Activated CD8-positive, alpha-beta T cell treated with anti-CD3 and anti-CD28 coated beads for 36 hours (primary cell): ENCODE measurements around the gene GINM1. TPM values are rescaled to one million over a fixed set of nuclear protein-coding genes. Genes with fewer than 3 reads are reported as not detected.

Experiments
- ATAC-seq: fragments of 200-7000 bp; cut with Tn5 transposase; one replicate; pipeline ENCODE4 v1.10.0; 2021; ENCODE audit warnings: mild to moderate bottlenecking, moderate library complexity
- CTCF ChIA-PET: fragments of 350-600 bp; sonication (Branson Sonifier 250); formaldehyde crosslinking; loops from one replicate; lab custom pipeline; 2021; ENCODE audit warnings: antibody characterized with exemption; lab: Charles Lee
- POLR2A ChIA-PET: fragments of 350-600 bp; sonication (Branson Sonifier 250); formaldehyde crosslinking; loops from one replicate; lab custom pipeline; 2021; ENCODE audit warnings: antibody characterized with exemption; lab: Charles Lee
- DNase-seq: peaks from one replicate; pipeline ENCODE4 v3.0.0-alpha.2; 2020
- H3K27ac Mint-ChIP-seq: one replicate; pipeline ENCODE4 v1.8.0; 2021; ENCODE audit warnings: mild to moderate bottlenecking, mixed read lengths
- H3K27me3 Mint-ChIP-seq: one replicate; pipeline ENCODE4 v1.8.0; 2021; ENCODE audit warnings: mixed read lengths
- H3K36me3 Mint-ChIP-seq: one replicate; pipeline ENCODE4 v1.8.0; 2021; ENCODE audit warnings: low read depth, mixed read lengths
- H3K4me1 Mint-ChIP-seq: one replicate; pipeline ENCODE4 v1.8.0; 2021; ENCODE audit warnings: low read depth, mixed read lengths
- H3K4me3 Mint-ChIP-seq: one replicate; pipeline ENCODE4 v1.8.0; 2021; ENCODE audit warnings: mild to moderate bottlenecking, moderate library complexity, mixed read lengths
- H3K9me3 Mint-ChIP-seq: one replicate; pipeline ENCODE4 v1.8.0; 2021; ENCODE audit warnings: mixed read lengths
- CTCF ChIP-seq: fragments of 200-600 bp; IDR thresholded peaks from one replicate; pipeline ENCODE4 v1.8.0; 2022; ENCODE audit warnings: antibody characterized with exemption, mild to moderate bottlenecking
- intact Hi-C: fragments of 100-400 bp; cut with micrococcal nuclease; formaldehyde crosslinking; loops from one replicate; pipeline ENCODE4 v1.10.0; 2022
- total RNA-seq, 2 experiments: library from RNA; stranded (reverse); gene quantifications; one replicate each; pipeline ENCODE4 v1.2.3, GENCODE V29; 2021

The GINM1 gene
- total RNA-seq, 2 experiments from 2014 or later = 15.4 to 16.3 TPM

GRCh38 chr6:149636124-149636523 lies 69.9 kb downstream of the GINM1 start:
- no peaks in the 10 kb centered on the region for H3K9me3 Mint-ChIP-seq
- ChIA-PET POLR2A (no interaction called here), CTCF (interaction anchor here (1.3 kb wide), 1 partner anchor 24 kb away, joined by 3 read pairs; no protein-coding TSS in a partner anchor)
- ATAC-seq (no peak), DNase-seq (no peak)
- H3K4me1 Mint-ChIP-seq = no peaks in the 10 kb centered on the region
- no peaks in the 10 kb centered on the region for H3K27me3 Mint-ChIP-seq
- intact Hi-C loops = no loop called here
- peaks cover 13% of the 10 kb centered on the region for H3K36me3 Mint-ChIP-seq
- H3K4me3 Mint-ChIP-seq = no peak overlapping the region
- no peak overlapping the region for H3K27ac Mint-ChIP-seq
- no peak for TF ChIP-seq CTCF

Other genes with a start within 250 kb of the GINM1 start
- gene TAB2, start 248.7 kb upstream of the GINM1 start, total RNA-seq = 10 to 100 TPM; 64.8 to 69.1 TPM
- gene SUMO4, start 166.1 kb upstream of the GINM1 start, total RNA-seq = 1 to 10 TPM; 3.7 to 4.7 TPM
- gene ZC3H12D, start 81.4 kb upstream of the GINM1 start, total RNA-seq = 10 to 100 TPM; 37.7 to 39.0 TPM
- 10 to 100 TPM; 20.8 to 21.9 TPM for gene PPIL4, start 20.3 kb upstream of the GINM1 start, total RNA-seq
- gene KATNA1, start 82.3 kb downstream of the GINM1 start, total RNA-seq = 10 to 100 TPM; 18.8 to 19.7 TPM
- 10 to 100 TPM; 21.1 to 21.2 TPM for gene LATS1, start 151.7 kb downstream of the GINM1 start, total RNA-seq
- 10 to 100 TPM; 75.7 to 75.8 TPM for gene NUP43, start 180.2 kb downstream of the GINM1 start, total RNA-seq
- gene PCMT1, start 183.4 kb downstream of the GINM1 start, total RNA-seq = 100 to 1,000 TPM in 1 of 2 experiments, 10 to 100 TPM in 1; 97.3 to 102 TPM